HepG2 (cell line): Measurements from ENCODE around the gene CYP4B1.

Source experiments
- GMEB1 ChIP-seq: sonication (generic); formaldehyde crosslinking; IDR thresholded peaks from 2 replicates; pipeline ENCODE4 v1.5.1; 2020; ENCODE audit warnings: missing genetic modification reagents, mild to moderate bottlenecking, borderline replicate concordance
- MAFK ChIP-seq, 2 experiments: IDR thresholded peaks in 1 of 2; conservative IDR thresholded peaks in 1 of 2; 2 replicates each; pipeline ENCODE4 v1.6.1; 2011; ENCODE audit warnings: improper control_type of control experiment in 2 of 2, low read length in 2 of 2
- MEIS2 ChIP-seq: sonication (generic); formaldehyde crosslinking; IDR thresholded peaks from 2 replicates; pipeline ENCODE4 v1.9.0; 2021; ENCODE audit warnings: mild to moderate bottlenecking, missing genetic modification reagents
- MLX ChIP-seq: IDR thresholded peaks from 2 replicates; pipeline ENCODE4 v1.6.1; 2016
- MYPOP ChIP-seq: sonication (generic); formaldehyde crosslinking; IDR thresholded peaks from 2 replicates; pipeline ENCODE4 v1.8.1; 2023; ENCODE audit warnings: mild to moderate bottlenecking, moderate library complexity, missing genetic modification reagents
- POLR2A ChIP-seq, 2 experiments: IDR thresholded peaks; 2 replicates each; pipeline ENCODE4 v1.6.1; 2011; ENCODE audit warnings: low read depth in 2 of 2, low read length in 2 of 2, mild to moderate bottlenecking in 1 of 2, moderate library complexity in 1 of 2; ENCODE audit not compliant: insufficient read depth in 1 of 2
- PRDM10 ChIP-seq: sonication (generic); formaldehyde crosslinking; IDR thresholded peaks from 2 replicates; pipeline ENCODE4 v1.4.0; 2020; ENCODE audit warnings: low read depth, missing genetic modification reagents
- RNF2 ChIP-seq: fragments of 450-650 bp; conservative IDR thresholded peaks from 2 replicates; pipeline ENCODE4 v1.6.1; 2016; ENCODE audit warnings: low read depth
- SALL2 ChIP-seq: sonication (generic); formaldehyde crosslinking; IDR thresholded peaks from 2 replicates; pipeline ENCODE4 v1.8.1; 2023; ENCODE audit warnings: mild to moderate bottlenecking, missing genetic modification reagents, inconsistent platforms
- ZBTB21 ChIP-seq: sonication (generic); formaldehyde crosslinking; IDR thresholded peaks from 2 replicates; pipeline ENCODE4 v1.4.0; 2020; ENCODE audit warnings: missing genetic modification reagents

- TF ChIP-seq MAFK (conservative IDR thresholded peaks at IDR 0.05 in 1 of 2, IDR thresholded peaks at IDR 0.05 in 1 of 2; ENCODE audit: low read length in 2 of 2) (no peak), MYPOP (no peak), POLR2A (IDR thresholded peaks at IDR 0.05; ENCODE audit: insufficient read depth in 1 of 2, low read depth in 2 of 2, low read length in 2 of 2) (no peak), SALL2 (CRISPR knock-in tag) (no peak), GMEB1 (CRISPR knock-in tag) (no peak), MEIS2 (no peak), ZBTB21 (CRISPR knock-in tag) (no peak), MLX (no peak), RNF2 (no peak), PRDM10 (CRISPR knock-in tag) (no peak)
Observed at GRCh38 chr1:46818591-46818990, 19.7 kb downstream of the CYP4B1 start.
